MM.1S (cell line): ENCODE results near the gene CSF1R.

Source experiments
- CTCF ChIP-seq: fragments of 300-600 bp; sonication (generic); IDR thresholded peaks from 2 replicates; pipeline ENCODE4 v1.5.1; 2016; ENCODE audit warnings: antibody characterized with exemption, low read length, mixed read lengths
- EZH2 ChIP-seq: fragments of 300-600 bp; sonication (generic); optimal IDR thresholded peaks from 2 replicates; pipeline ENCODE3; 2017; ENCODE audit warnings: low read depth, mild to moderate bottlenecking, antibody characterized with exemption, low read length, mixed read lengths
- EZH2phosphoT487 ChIP-seq: fragments of 300-600 bp; sonication (generic); IDR thresholded peaks from 2 replicates; pipeline ENCODE4 v1.6.1; 2018; ENCODE audit warnings: antibody characterized with exemption, low read length

GRCh38 chr5:150077060-150077459 is 9.3 kb downstream of the CSF1R start:
- TF ChIP-seq CTCF (no peak), EZH2 (no peak), EZH2phosphoT487 (no peak)
